Esophagus squamous epithelium (tissue), 4 donors: ENCODE measurements around the gene PIPOX.

ENCODE experiments used
- POLR2A ChIP-seq, 4 donors: fragments of 450-650 bp; IDR thresholded peaks; one replicate each; pipeline ENCODE4 v1.6.1; 2017; ENCODE audit warnings: antibody characterized with exemption in 4 of 4, mild to moderate bottlenecking in 4 of 4, moderate library complexity in 3 of 4
- TF ChIP-seq, protein P1 (sequence below), 6 experiments: fragments of 450-650 bp in 4 of 6; fragments of 200-600 bp in 2 of 6; sonication (generic) in 2 of 6; IDR thresholded peaks; one replicate each; pipeline ENCODE4 v1.5.1; 2016 to 2019; ENCODE audit warnings: antibody characterized with exemption in 6 of 6, mild to moderate bottlenecking in 4 of 6, moderate library complexity in 4 of 6

- TF ChIP-seq, protein P1, sequence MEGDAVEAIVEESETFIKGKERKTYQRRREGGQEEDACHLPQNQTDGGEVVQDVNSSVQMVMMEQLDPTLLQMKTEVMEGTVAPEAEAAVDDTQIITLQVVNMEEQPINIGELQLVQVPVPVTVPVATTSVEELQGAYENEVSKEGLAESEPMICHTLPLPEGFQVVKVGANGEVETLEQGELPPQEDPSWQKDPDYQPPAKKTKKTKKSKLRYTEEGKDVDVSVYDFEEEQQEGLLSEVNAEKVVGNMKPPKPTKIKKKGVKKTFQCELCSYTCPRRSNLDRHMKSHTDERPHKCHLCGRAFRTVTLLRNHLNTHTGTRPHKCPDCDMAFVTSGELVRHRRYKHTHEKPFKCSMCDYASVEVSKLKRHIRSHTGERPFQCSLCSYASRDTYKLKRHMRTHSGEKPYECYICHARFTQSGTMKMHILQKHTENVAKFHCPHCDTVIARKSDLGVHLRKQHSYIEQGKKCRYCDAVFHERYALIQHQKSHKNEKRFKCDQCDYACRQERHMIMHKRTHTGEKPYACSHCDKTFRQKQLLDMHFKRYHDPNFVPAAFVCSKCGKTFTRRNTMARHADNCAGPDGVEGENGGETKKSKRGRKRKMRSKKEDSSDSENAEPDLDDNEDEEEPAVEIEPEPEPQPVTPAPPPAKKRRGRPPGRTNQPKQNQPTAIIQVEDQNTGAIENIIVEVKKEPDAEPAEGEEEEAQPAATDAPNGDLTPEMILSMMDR (IDR thresholded peaks at IDR 0.05), result no peak
- TF ChIP-seq POLR2A (IDR thresholded peaks at IDR 0.05), result no peak
These were observed 19.3 kb downstream of the PIPOX start for GRCh38 chr17:29062215-29062614.
